Erythroblast (primary cell): ENCODE measurements around the gene IGLON5.
A peak's percentile ranks its signal among the peaks of the same experiment; 100 is the strongest.

Experiments used
- GATA1 ChIP-seq: IDR thresholded peaks from 2 replicates; pipeline ENCODE4 v1.6.1; 2011; ENCODE audit warnings: low read depth, mild to moderate bottlenecking, control low read depth, low read length, moderate library complexity
- POLR2A ChIP-seq: IDR thresholded peaks from 2 replicates; pipeline ENCODE4 v1.6.1; 2011; ENCODE audit warnings: mild to moderate bottlenecking, low read length

- TF ChIP-seq POLR2A (peak; percentile 78), GATA1 (no peak)
Measured at GRCh38 chr19:51365965-51366388, 54.5 kb downstream of the IGLON5 start, which contains the start of gene ETFB.
